ENCODE data around the gene CNNM4.

Gene CNNM4

DNA sequence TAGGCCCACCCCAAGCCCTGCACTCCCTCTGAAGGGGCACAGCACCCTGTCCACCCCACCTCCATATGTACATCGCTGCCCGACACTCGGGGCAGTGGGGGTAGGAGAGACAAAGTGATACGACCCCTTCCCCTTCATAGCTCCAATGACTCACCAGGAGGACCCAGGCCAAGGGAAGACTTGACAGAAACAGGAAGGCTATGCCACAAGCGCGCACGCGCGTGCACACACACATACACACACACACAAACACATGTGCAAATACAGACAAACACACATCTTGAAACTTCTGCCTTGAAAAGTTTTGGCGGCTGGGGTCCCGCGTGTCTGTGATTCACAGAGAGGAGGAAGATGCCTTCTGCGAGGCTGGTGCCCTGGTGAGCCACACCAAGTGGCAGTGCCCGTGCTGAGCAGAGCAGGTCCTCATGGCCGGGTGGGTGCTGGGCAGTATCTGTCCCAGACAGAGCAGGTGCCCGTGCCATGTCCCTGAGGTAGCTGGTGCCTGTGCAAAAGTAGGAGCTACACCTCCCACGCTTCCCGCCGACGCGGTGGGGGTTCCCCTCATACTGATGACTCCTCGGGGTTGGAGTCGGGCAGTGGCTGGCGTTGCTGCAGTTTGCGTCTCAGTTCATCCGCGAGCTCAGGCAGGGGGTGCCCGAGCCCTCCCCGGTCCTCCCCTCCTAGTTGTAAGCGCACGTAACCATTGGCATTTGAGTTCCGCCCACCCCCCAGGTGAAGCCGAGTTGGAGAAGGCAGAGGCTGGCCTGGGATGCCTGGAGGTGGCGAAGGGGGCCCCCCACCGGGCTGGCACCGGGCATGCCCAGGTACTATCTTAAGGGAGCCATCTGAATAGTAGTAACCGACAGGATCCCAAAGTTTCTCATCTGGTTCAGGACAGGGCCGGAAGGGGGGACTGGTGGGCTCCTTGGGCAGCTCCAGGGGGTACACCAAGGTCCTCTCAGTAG lies 99.6 kb downstream of the CNNM4 start:
- TF ChIP-seq, protein P1, sequence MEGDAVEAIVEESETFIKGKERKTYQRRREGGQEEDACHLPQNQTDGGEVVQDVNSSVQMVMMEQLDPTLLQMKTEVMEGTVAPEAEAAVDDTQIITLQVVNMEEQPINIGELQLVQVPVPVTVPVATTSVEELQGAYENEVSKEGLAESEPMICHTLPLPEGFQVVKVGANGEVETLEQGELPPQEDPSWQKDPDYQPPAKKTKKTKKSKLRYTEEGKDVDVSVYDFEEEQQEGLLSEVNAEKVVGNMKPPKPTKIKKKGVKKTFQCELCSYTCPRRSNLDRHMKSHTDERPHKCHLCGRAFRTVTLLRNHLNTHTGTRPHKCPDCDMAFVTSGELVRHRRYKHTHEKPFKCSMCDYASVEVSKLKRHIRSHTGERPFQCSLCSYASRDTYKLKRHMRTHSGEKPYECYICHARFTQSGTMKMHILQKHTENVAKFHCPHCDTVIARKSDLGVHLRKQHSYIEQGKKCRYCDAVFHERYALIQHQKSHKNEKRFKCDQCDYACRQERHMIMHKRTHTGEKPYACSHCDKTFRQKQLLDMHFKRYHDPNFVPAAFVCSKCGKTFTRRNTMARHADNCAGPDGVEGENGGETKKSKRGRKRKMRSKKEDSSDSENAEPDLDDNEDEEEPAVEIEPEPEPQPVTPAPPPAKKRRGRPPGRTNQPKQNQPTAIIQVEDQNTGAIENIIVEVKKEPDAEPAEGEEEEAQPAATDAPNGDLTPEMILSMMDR (IDR thresholded peaks at IDR 0.05; ENCODE audit: control insufficient read depth, insufficient read depth, low read depth, low read length, missing control alignments) = no peak
- H3K4me3 ChIP-seq (ENCODE audit: control insufficient read depth, low read depth, low read length) = no peak overlapping the region

DNA sequence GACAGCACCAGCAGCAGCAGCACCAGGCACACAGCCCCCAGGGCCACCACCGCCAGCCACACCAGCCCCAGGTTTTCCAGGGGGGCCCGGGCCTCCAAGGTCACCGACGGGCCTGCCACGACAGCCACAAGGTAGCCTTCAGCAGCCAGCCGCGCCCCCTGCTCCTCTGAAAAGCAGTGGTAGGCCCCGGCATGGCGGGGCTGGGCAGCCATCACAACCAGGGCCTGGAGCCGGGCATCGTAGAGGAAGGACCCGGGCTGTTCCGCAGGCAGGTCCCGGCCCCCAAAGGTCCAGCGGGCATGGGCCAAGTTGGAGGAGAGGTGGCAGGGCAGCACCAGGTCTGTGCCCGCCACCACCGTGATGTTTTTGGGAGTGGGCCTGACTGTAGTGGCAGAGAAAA lies 100.4 kb downstream of the CNNM4 start:
- H3K4me3 ChIP-seq (ENCODE audit: control insufficient read depth, low read depth, low read length) = no peak overlapping the region
- DNase-seq (ENCODE audit: low read depth) = no peak
- TF ChIP-seq, protein P1 (IDR thresholded peaks at IDR 0.05; ENCODE audit: control insufficient read depth, insufficient read depth, low read depth, low read length, missing control alignments) = no peak

More for the DNA sequence above, 99.6 kb downstream of the CNNM4 start:
- DNase-seq (ENCODE audit: low read depth) = no peak

Data from AG09309 (cell line).